Fibroblast of skin of abdomen (primary cell): ENCODE measurements around the gene DENND1A.

Experiments
- DNase-seq: peaks from one replicate; pipeline ENCODE4 v3.0.0-alpha.2; 2013

DENND1A gene

DNA sequence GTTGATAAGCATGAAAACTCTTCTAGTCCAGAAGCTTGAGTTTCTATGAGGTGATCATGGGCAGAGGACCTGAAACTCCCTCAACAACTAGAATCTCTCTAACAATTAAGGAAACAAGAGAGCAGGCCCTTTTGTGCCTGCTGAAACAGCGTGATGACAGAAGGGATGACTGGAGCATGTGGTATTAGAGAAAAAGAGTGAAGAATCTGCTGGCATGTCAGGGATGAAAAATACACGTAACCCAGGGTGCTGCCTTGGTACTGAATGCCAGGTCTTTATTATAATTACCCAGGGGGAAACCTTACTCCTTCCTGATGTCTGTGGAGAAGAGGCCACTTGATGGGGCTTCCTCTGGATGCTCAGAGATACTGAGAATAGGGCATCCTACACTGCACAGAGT is 406.1 kb downstream of the DENND1A start:
- DNase-seq, result no peak

DNA sequence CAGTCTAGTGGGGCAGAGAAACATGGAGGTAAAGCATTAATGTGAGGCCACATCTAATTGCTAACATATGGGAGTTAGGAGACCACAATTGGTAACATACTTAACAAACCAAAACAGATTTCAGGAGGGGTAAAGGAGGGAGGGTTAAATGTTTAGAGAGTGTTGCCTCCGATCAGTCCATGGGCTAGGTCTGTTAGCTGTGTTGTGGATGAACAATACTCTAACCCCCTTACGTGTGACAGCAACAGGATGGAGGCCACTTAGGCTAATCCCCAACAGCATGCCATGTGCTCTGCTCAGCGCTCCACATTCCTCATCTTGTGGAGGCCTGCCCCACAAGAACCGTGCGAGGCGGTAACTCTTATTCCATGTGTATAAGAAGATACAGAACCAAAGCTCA is 406.9 kb downstream of the DENND1A start:
- peak; percentile 82 for DNase-seq

DNA sequence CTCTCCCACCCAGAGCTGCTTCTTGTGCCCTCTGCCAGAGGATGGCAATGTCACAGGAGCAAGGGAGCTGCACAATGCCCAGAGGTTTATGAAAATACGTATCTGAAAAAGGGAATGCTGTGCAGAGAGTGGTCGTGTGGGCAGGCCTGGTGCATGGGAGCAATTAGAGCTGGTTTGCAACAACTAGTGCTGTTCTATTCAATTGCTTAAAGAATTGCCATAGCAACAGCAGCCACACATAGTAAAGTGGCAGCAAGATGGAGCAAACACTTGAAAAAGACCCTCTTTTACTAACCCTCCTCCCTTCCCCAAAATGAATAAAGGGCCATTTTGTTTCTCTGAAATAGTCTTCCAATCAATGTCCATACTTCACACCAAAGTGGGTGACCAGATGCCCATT is 407.7 kb downstream of the DENND1A start:
- DNase-seq, result no peak

DNA sequence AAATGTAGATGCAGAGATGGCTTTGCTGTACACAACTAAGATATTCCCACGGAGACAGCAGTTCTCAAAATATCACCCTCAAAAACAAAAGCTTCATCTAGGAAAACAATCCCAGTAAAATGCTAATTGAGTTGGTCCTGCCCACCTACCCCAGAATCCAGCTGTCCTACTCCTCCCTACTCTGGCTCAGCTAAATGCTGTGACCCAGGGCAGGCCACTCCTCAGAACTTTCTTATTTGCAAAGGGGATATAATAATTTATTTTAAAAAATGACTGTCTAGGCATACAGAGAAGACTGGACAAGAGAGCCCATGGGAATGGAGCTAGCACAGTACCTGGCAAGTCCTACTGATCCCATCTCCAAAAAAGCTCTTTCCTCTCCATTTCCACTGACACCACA is 411.6 kb downstream of the DENND1A start:
- no peak for DNase-seq

DNA sequence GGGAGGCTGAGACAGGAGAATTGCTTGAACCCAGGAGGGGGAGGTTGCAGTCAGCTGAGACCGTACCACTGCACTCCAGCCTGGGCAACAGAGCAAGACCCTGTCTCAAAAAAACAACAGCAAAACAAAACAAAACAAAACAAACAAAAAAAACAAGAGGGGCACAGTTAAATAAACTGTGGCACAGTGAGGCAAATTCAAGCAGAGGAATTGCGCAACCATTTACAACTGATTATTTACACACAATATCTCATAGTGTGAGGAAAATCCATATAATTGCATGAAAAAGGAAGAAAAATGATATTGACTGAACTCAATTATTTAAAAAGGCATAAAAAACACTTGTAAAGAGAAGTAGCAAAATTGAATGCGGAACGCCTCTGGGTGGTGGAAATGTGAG is 412.4 kb downstream of the DENND1A start:
- no peak for DNase-seq

DNA sequence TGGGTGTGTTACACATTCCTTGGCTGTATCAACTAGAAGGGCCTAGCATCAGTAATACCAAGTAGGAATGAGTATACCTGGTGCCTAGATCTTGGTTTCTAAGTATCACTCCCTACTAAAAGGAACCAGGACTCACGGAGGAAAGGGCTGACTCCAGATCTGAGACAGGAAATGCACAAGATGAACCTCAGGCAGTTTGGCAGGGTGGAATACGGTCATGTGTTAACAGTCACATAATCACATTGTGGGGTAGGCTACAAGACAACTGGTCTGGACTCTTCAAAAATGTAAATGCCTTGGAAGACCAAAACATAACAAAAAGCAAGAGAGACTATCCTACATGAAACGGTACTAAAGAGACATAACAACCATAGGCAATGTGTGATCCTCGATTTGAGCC is 415.2 kb downstream of the DENND1A start:
- DNase-seq, result no peak

DNA sequence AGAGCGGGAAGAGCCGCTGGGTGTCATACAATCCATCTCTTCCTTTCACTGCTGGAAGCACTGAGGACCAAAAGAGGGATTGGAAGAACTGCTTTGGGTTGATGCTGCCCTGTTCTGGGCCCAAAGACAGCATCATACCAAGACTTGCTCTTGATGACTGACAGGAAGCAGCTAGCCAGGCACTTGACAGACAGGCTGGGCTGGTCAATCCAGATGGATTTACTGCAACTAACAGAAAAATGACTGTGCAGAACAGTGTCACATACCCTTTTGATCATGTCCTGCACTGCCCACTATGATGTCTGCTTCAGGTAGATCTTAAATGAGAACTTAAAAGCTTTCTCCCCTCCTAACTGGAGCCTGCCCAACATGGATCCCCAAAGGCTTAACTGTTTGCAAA is 416.4 kb downstream of the DENND1A start:
- DNase-seq, result no peak

DNA sequence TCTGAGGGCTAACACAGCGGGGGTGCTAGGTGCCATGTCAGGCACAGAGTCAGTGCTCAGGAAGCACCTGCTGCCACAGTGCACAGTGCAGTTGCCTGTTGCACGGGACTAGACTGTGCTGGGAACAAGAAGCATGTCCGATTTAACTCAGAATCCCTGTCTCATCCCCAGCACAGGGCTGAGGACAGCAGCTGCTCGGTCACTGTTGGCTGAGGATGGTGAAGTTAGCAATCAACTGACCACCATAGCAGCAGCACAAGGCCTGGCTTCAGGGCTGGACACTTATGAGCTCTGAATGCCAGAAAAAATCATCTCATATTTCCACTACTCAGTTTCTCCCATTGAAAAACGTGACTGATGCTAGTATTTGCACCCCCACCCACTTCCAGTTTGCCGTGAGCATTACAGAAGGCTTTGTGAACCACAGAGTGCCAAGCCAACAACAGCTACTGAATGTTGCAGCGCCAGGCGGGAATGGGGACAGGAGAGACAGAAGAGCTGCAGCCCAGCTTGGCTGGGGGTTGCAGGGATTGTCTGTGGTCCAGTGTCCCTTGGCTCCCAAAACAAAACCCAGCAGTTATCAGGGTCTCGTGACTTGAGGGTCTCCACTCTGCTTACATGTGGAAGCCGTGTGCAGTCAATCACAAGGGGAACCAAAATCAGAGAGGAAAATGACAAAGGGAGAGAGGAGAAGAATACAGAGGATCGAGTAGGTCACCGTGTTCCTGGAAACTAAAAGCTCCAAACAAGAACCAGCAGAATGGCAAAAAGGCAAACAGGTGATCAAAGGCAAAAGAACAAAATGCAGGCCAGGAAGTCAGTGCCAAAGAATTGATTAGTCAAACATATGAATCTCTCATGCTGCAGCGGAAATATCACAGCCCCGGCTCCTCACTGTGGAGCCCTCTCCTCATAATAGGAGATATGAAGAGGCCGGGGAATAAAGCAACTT is 418.3 kb downstream of the DENND1A start:
- DNase-seq, result no peak

DNA sequence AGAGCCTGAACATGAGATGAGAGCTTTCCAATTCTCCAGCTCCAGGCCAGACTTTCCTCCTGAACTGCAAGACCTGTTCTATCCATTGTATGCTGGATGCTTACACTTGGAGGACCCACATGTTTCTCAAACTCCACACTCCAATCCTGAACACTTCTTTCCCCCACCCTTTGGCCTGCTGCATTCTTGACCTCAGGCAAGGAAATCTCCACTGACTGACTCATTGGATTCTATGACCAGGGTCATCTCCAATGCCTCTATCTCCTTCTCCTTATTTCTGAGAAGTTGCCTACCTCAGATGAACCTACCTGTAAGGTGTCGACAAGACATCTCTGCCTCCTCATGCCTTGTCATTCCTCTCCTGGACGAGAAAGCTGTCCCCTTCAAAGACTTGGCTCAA is 420.3 kb downstream of the DENND1A start:
- DNase-seq, result no peak

DNA sequence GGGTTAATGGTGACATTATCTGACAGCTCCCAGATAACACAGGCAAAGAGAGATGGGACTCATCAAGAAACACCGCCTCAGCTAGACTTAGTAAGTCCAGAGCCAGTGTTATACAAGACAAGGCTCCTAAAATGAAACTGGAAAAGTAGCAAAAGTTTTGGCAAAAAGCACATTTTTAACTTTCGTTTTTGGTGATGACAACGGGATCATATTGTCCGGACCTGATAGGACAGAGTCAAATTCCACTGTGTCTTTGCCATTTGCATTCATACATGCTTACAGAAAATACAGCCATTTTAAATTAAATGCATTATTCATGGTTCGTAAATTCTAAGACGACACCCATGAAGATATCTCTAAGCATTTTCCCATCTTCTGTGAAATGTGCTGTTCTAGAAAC is 421.9 kb downstream of the DENND1A start:
- peak; percentile 4 for DNase-seq

DNA sequence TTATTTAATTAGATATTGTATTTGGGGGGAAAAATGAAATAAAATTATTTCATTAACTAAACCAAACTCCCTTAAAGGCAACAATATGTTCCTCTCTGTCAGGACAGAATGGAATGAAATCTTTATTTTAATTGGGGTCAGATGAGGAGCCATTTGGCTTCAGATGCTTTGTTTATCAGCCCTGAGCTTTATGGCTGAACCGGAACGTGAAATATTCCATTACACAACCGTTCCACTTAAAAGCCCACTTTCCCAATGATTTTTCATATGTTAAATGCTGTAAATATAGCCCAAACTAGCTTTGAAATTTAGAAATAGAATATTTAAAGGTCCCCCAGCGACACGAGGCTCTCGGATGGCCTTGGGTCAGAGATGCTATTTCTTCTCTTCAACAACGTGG is 424.4 kb downstream of the DENND1A start:
- no peak for DNase-seq

DNA sequence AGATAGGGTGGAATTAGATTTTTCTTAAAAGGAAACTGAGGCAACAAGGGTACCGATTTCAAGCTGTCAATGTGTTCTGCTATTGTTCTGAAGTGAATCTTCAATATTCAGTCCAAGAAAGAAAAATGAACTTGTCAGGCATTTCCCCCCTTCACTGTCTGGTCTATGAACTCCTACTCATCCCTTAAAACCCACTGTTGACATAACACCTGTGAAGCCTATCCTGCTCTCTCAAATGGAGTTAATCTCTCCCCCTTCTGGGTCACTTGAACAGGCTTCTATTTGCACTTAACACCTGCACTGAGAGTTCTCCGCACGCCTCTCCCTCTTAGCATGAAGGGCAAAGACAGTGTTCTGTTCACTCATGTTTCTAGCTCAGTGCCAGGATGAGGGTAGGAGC is 429.6 kb downstream of the DENND1A start:
- no peak for DNase-seq

DNA sequence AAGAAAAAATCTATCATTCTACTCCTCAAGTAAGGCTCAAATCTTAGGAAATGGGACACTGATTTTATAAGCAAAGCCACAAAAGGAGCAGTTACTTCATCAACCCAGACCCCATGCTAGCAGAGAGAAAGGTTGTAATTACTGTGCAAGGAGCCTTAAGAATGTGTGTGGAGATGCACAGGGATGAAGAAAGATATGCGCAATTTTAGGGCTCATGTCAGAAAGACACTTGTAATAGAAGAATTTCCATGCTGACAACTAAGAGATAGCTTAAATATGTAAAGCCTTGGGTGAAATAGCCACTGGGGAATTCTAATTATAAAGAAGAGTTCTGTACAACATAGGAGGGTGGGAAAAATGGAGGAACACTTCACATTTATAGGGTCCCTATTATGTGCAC is 432.1 kb downstream of the DENND1A start:
- no peak for DNase-seq

DNA sequence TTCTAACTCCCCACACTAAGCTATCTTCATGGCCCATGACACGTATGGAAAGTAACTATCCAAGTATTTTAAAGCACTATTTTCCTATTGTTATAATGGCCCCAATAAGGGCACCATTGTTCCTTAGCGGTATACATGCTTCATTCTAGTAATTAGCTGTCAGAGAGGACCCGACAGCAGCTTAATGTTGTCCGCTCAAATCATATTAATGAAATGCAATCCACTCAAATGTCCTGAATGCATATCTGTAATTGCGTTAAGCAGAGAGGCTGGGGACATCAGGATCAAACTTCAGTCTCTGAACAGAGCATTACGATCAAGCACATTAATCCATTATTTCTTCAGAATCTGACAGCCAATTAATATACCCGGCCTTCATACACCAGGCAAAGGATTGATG is 434.2 kb downstream of the DENND1A start:
- DNase-seq, result no peak

DNA sequence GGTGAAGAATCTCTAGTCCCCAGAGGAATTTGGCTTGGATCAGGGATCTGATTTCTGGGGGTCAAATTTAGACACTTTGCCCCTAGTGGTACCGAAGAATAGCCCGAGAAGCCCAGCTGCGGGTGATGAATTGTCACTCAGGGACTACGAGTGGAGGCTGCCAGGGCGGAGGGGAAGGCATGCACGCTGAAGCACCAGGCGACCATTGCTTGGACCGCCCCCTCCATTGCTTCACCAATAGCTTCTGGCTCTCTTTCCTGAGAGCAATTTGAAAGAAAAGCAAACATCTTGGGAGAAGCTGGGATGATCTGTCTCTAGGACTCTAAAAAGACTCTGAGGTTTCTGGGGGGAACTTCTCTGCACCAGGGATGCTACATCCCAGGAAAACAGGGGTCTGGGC is 436.3 kb downstream of the DENND1A start:
- no peak for DNase-seq

DNA sequence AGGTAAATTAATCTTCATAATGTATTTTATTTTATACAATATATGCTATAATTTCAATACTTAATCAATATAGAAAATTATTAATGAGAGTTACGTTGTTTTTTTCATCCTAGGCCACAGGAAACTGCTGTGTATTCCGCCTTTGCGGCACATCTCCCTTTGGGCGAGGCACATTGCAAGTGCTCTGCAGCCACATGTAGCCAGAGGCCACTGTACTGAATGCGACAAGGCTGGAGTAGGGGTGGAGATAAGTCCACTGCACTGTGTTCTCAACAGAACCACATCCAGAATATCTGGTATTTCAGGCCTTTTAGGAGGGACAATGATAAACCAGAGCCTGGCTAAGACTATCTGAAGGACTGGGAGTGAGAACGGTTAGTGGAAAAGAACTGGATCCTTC is 439.2 kb downstream of the DENND1A start:
- DNase-seq, result no peak

DNA sequence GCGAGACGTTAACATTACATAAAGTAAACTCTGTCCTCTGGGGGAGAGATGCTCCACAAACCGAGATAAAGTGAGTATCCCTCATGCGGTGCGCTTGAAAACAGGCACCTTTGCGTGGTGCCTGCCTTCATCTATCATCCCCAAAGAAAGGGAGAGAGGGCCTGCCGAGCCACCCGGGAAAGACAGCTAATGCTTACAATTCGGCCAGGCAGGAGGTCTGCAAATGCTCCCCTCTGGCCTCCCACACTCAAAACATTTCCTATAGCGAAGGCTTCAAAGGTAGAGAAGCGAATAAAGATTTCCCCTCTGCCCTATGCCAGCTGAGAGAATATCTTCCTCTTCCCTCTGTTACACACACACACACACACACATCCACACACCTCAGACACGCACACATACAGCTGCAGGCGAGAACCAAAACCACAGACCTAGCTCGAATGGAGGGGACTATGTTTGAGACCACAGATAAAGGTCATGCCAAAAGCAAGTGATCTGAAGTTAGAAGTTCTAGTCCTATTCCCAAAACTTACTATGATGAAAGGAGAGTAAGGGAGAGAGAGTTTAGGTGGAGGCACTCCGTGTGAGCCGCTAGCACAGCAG is 441.1 kb downstream of the DENND1A start:
- no peak for DNase-seq

DNA sequence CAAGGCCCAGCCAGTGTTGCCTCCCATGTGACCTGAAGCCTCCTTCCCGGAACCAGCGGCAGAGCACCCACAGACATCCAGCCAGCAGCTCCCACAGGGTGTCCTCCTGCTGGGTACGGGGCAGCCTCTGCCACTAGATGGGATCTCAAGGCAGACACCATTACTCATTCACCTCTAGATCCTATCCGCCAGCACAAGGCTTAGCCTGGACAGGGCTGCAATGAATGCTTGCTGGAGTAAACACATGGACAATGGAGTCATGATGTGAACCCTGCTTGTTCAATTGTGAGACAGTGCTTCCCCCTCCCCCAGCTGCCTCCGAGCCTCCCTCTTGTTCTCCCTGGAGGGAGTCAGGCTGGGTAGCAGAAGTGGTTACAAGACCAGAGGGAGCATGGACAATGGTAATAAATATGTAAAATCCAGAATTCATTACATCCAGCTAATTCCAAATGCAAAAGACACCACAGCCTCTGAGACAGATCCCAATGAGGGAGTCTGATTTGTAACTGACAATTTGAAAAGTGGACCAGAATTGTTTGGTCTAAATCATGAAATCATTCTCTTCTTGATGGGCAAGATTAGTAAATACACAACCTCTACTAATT is 441.9 kb downstream of the DENND1A start:
- DNase-seq, result no peak

DNA sequence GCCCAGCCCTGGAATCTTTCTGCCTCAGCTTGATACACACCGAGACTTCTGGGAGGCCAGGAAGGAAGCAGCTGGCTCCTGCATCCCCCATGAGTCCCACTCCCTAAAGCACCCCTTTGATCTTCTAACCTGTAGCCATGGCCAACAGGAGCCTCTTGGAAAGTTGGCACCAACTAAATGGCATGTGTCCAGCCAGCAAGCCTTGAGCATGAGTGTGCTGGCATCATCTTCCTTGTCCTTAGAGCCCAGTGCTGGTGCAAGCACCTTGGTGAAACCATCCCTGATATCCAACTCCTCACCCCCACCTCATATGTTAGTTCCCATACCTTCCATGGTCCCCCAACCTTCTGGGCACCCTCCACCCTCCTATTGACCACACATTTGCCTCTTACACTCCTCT is 443.5 kb downstream of the DENND1A start:
- DNase-seq, result no peak

DNA sequence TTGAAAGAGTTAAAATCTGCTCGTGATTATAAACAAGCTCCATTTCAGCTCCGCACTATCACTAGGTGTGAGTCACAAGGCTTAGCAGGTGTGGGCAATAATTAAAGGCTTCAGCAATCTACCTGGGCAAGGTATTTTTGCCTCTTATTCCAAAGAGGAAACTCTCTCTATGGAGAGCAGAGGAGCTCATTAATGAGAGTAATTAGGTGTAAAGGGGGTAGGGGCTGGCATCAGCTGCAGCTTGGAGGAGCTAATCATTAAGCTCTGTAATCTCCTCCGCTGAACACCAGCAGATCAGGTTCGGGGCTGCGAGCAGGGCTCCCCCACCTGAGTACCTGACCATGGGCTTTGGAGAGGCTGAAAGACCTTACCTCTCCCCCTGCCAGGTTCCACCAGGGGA is 444.7 kb downstream of the DENND1A start:
- no peak for DNase-seq

DNA sequence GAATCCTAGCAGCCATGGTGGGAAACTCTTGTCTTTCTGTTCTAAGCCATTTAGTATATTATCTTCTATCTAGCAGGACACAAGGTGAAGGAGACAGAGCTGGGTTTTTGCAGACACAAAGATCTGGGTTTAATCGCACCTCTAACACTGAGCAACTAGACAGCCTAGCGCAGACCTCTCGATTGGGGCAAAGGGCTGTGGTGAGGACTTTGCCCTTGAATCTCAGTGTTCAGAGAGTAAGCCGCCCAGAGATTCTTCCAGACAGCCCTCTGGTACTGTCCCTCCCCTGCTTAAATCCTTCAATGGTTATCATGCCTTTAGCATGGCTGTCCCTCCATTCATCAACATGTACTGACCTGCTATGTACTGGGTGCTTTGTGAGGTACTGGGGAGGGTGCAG is 445.8 kb downstream of the DENND1A start:
- no peak for DNase-seq

DNA sequence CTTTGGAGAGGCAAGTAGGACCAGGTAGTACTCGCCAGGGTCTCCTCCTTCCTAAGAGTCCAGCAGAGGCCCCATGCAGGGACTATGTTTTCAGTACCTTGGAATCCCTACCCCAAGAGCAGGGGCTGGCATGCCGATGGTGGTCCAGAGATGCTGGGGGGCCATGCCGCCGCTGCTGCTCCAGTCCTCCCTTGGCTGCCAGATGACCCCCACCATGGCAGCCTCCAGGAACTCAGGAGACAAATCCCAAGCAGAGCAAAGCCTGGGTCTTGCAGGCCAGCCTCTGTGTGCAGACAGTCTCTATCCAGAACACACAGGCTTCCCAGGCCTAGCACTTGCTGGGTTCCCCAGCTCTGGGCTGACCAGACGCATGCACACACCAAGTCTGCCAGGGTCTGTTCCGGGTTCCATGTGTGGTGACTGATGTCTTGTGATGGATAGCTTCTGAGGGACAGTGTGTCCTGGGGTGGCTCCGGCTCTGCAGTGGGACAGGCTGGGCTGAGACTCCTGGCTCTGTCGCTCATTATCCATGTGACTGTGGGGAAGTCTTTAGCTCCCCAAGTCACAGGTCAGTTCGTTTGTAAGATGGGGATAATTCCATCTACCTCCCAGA is 446.6 kb downstream of the DENND1A start:
- no peak for DNase-seq

DNA sequence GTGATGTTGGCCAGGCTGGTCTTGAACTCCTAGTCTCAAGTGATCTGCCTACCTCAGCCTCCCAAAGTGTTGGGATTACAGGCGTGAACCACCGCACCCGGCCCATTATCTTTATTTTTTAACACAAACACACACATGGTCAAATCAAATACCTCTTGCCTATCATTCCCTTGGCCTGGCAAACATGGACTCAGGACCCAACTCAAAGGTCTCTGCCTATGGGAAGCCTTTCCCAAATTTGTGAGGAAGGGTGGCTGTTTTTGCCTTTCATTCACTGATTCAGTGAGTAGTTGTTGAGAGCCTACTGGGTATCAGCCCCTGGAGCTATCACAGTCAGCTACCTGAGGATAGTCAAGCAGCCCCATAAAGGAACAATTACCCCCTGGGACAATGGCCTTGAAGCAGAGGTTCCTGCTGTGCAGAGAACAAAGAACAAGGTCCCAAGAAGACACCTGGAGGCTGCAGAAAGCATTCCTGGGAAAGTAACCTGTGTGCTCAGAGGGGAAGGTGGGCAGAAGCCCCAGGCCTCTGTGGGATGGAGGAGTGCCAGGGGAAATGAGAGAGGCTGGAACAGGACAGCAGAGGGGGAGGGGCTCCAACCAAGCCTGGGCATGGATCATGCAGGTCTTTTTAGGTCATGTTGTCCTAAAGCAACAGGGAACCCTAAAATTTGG is 447.5 kb downstream of the DENND1A start:
- no peak for DNase-seq
